Esophagus squamous epithelium (tissue), 5 donors: ENCODE measurements around the gene DOCK2. TPM values are rescaled to one million over a fixed set of nuclear protein-coding genes. Genes with fewer than 3 reads are reported as not detected.

ENCODE experiments used
- DNase-seq: peaks from one replicate; lab custom pipeline; 2025; lab: John Stamatoyannopoulos, UW
- H3K27ac ChIP-seq, 4 donors: fragments of 200-600 bp; sonication (generic); one replicate each; pipeline ENCODE4 v1.5.1; 2016 to 2019; ENCODE audit warnings: mild to moderate bottlenecking in 1 of 4
- H3K27me3 ChIP-seq, 4 donors: fragments of 200-600 bp; sonication (generic); 1 replicate in 3 of 4; 2 replicates in 1 of 4; pipeline versions ENCODE4 v1.5.1 to v1.6.0; 2017 to 2021; ENCODE audit warnings: antibody characterized with exemption in 1 of 4
- H3K36me3 ChIP-seq, 3 donors: fragments of 200-600 bp; sonication (generic); one replicate each; pipeline ENCODE4 v1.5.1; 2016 to 2019
- H3K4me1 ChIP-seq, 3 donors: fragments of 200-600 bp; sonication (generic); one replicate each; pipeline ENCODE4 v1.5.1; 2017 to 2019
- H3K4me3 ChIP-seq, 4 donors: fragments of 200-600 bp; sonication (generic); 1 replicate in 3 of 4; 2 replicates in 1 of 4; pipeline ENCODE4 v1.5.1; 2016 to 2019; ENCODE audit warnings: mild to moderate bottlenecking in 2 of 4, moderate library complexity in 1 of 4
- H3K9me3 ChIP-seq, 3 donors: fragments of 200-600 bp; sonication (generic); one replicate each; pipeline ENCODE4 v1.5.1; 2016 to 2019
- CTCF ChIP-seq, 6 experiments: fragments of 450-650 bp in 4 of 6; fragments of 200-600 bp in 2 of 6; sonication (generic) in 2 of 6; IDR thresholded peaks; one replicate each; pipeline ENCODE4 v1.5.1; 2016 to 2019; ENCODE audit warnings: antibody characterized with exemption in 6 of 6, mild to moderate bottlenecking in 4 of 6, moderate library complexity in 4 of 6
- POLR2A ChIP-seq, 4 donors: fragments of 450-650 bp; IDR thresholded peaks; one replicate each; pipeline ENCODE4 v1.6.1; 2017; ENCODE audit warnings: antibody characterized with exemption in 4 of 4, mild to moderate bottlenecking in 4 of 4, moderate library complexity in 3 of 4
- WGBS, 2 donors: methylation state at CpG; one replicate each; pipeline ENCODE4 v1.1.5; 2018; 5-methylcytosine and 5-hydroxymethylcytosine counted together
- intact Hi-C: fragments of 100-400 bp; cut with DNase I; formaldehyde crosslinking; loops from one replicate; pipeline ENCODE4 v1.15.0; 2022
- total RNA-seq, 4 donors: library from RNA; depleted of rRNA; stranded (reverse); fragments of >200 nt; gene quantifications; one replicate each; pipeline ENCODE4 v1.1.0, GENCODE V29; 2016
- donor health status: DM: yes; HTN: yes; CAD: no.

The DOCK2 gene
- 10 to 100 TPM in 2 of 4 donors, 1 to 10 TPM in 2; 4.1 to 14.5 (median 10.0) TPM for total RNA-seq

GRCh38 chr5:169637085-169637548, at the start of gene DOCK2:
Gene DOCK2 (plus strand): TSS chr5:169637275. CDS start chr5:169637327, 52 bp downstream.
- peaks cover 0 to 42% (median 2%) of the 10 kb centered on the region in 4 donors for H3K27me3 ChIP-seq
- peaks cover 0 to 15% (median 0%) of the 10 kb centered on the region in 3 donors for H3K4me1 ChIP-seq
- peak within 1 kb of the TSS in 3 of 4 donors; percentile 68 to 86 (median 75) for H3K27ac ChIP-seq
- DNase-seq: peak; percentile 14
- TF ChIP-seq CTCF (IDR thresholded peaks at IDR 0.05): no peak
- TF ChIP-seq POLR2A (IDR thresholded peaks at IDR 0.05): no peak
- WGBS, 2 donors: 3 to 4% methylated on average over 9 to 13 of the region's 42 CpGs
- H3K36me3 ChIP-seq: no peaks in the 10 kb centered on the region
- peak within 1 kb of the TSS; percentile 16 to 68 (median 36) for H3K4me3 ChIP-seq
- intact Hi-C loops: no loop called here
- peaks cover 0 to 10% (median 5%) of the 10 kb centered on the region in 3 donors for H3K9me3 ChIP-seq

GRCh38 chr5:169590602-169591001, 46.5 kb upstream of the DOCK2 start:
- DNase-seq: no peak
- intact Hi-C loops: no loop called here
- Histone ChIP-seq H3K4me1 (peaks cover 0 to 21% (median 0%) of the 10 kb centered on the region in 3 donors), H3K36me3 (peaks cover 0 to 72% (median 7%) of the 10 kb centered on the region in 3 donors), H3K4me3 (no peak overlapping the region), H3K27me3 (no peaks in the 10 kb centered on the region), H3K9me3 (no peaks in the 10 kb centered on the region), H3K27ac (no peak overlapping the region)
- WGBS, 2 donors: 55 to 66% methylated on average over 3 of the region's 3 CpGs
- TF ChIP-seq POLR2A (IDR thresholded peaks at IDR 0.05): no peak
- TF ChIP-seq CTCF (IDR thresholded peaks at IDR 0.05): no peak

GRCh38 chr5:169591636-169592035, 45.4 kb upstream of the DOCK2 start:
- Histone ChIP-seq H3K36me3 (peaks cover 0 to 82% (median 7%) of the 10 kb centered on the region in 3 donors), H3K4me3 (no peak overlapping the region), H3K4me1 (peaks cover 0 to 21% (median 0%) of the 10 kb centered on the region in 3 donors), H3K9me3 (no peaks in the 10 kb centered on the region), H3K27ac (no peak overlapping the region), H3K27me3 (no peaks in the 10 kb centered on the region)
- DNase-seq: no peak
- intact Hi-C loops: no loop called here
- 0% methylated on average over 1 of the region's 1 CpG for WGBS, 2 donors
- TF ChIP-seq CTCF (IDR thresholded peaks at IDR 0.05) (no peak), POLR2A (IDR thresholded peaks at IDR 0.05) (no peak)

- no peak for TF ChIP-seq CTCF (IDR thresholded peaks at IDR 0.05)
- TF ChIP-seq POLR2A (IDR thresholded peaks at IDR 0.05): no peak
- Histone ChIP-seq H3K27ac (no peak overlapping the region), H3K4me1 (peaks cover 0 to 21% (median 0%) of the 10 kb centered on the region in 3 donors), H3K36me3 (peaks cover 0 to 97% (median 7%) of the 10 kb centered on the region in 3 donors), H3K4me3 (no peak overlapping the region), H3K27me3 (no peaks in the 10 kb centered on the region), H3K9me3 (no peaks in the 10 kb centered on the region)
- DNase-seq: no peak
- 84 to 88% methylated on average over 6 of the region's 6 CpGs for WGBS, 2 donors
- intact Hi-C loops: no loop called here
These were observed 44.0 kb upstream of the DOCK2 start for GRCh38 chr5:169592937-169593650.

GRCh38 chr5:169595172-169595820, 41.8 kb upstream of the DOCK2 start:
- intact Hi-C loops: no loop called here
- 90 to 91% methylated on average over 1 of the region's 1 CpG for WGBS, 2 donors
- TF ChIP-seq POLR2A (IDR thresholded peaks at IDR 0.05): no peak
- no peak for TF ChIP-seq CTCF (IDR thresholded peaks at IDR 0.05)
- no peak for DNase-seq
- H3K4me3 ChIP-seq: no peak overlapping the region
- no peaks in the 10 kb centered on the region for H3K27me3 ChIP-seq
- no peaks in the 10 kb centered on the region for H3K9me3 ChIP-seq
- no peak overlapping the region for H3K27ac ChIP-seq
- peaks cover 0 to 100% (median 7%) of the 10 kb centered on the region in 3 donors for H3K36me3 ChIP-seq
- H3K4me1 ChIP-seq: peaks cover 0 to 15% (median 0%) of the 10 kb centered on the region in 3 donors
